ENCODE data around the gene C1QTNF5.
A peak's percentile ranks its signal among the peaks of the same experiment; 100 is the strongest.

The C1QTNF5 gene

GRCh38 chr11:119342023-119342300 lies 1.3 kb upstream of the C1QTNF5 start:
- H3K4me3 ChIP-seq (ENCODE audit: low read depth, low read length) = no peak overlapping the region

GRCh38 chr11:119341222-119342022 lies 739 bp upstream of the C1QTNF5 start:
- no peak for DNase-seq (ENCODE audit: low read depth)
- no peak overlapping the region for H3K4me3 ChIP-seq (ENCODE audit: low read depth, low read length)
- TF ChIP-seq CTCF (IDR thresholded peaks at IDR 0.05; ENCODE audit: insufficient read depth, low read depth, low read length, missing control alignments) = no peak

More at GRCh38 chr11:119342023-119342300, 1.3 kb upstream of the C1QTNF5 start:
- no peak for TF ChIP-seq CTCF (IDR thresholded peaks at IDR 0.05; ENCODE audit: insufficient read depth, low read depth, low read length, missing control alignments)
- DNase-seq (ENCODE audit: low read depth) = no peak

GRCh38 chr11:119339589-119340334 lies 921 bp downstream of the C1QTNF5 start:
- H3K4me3 ChIP-seq (ENCODE audit: low read depth, low read length) = no peak overlapping the region
- peak; percentile 68 for TF ChIP-seq CTCF (IDR thresholded peaks at IDR 0.05; ENCODE audit: insufficient read depth, low read depth, low read length, missing control alignments)
- no peak for DNase-seq (ENCODE audit: low read depth)

GRCh38 chr11:119338965-119339588 lies 1.6 kb downstream of the C1QTNF5 start:
- no peak overlapping the region for H3K4me3 ChIP-seq (ENCODE audit: low read depth, low read length)
- DNase-seq (ENCODE audit: low read depth) = no peak
- no peak for TF ChIP-seq CTCF (IDR thresholded peaks at IDR 0.05; ENCODE audit: insufficient read depth, low read depth, low read length, missing control alignments)

GRCh38 chr11:119338318-119338890 lies 2.3 kb downstream of the C1QTNF5 start:
- H3K4me3 ChIP-seq (ENCODE audit: low read depth, low read length) = no peak overlapping the region
- peak; percentile 71 for DNase-seq (ENCODE audit: low read depth)
- peak; percentile 85 for TF ChIP-seq CTCF (IDR thresholded peaks at IDR 0.05; ENCODE audit: insufficient read depth, low read depth, low read length, missing control alignments)

- TF ChIP-seq CTCF (IDR thresholded peaks at IDR 0.05; ENCODE audit: insufficient read depth, low read depth, low read length, missing control alignments) = no peak
- DNase-seq (ENCODE audit: low read depth) = no peak
- H3K4me3 ChIP-seq (ENCODE audit: low read depth, low read length) = no peak overlapping the region
Observed at GRCh38 chr11:119337581-119338317, 2.9 kb downstream of the C1QTNF5 start.

Measured in GM12865 (cell line).